HepG2 (cell line): ENCODE results near the gene CDC25C. TPM values are rescaled to one million over a fixed set of nuclear protein-coding genes. Genes with fewer than 3 reads are reported as not detected.

Experiments
- CENPBD1 ChIP-seq: sonication (generic); formaldehyde crosslinking; IDR thresholded peaks from 2 replicates; pipeline ENCODE4 v1.8.0; 2022; ENCODE audit warnings: missing genetic modification reagents, low read depth, mild to moderate bottlenecking, borderline replicate concordance
- FOSL1 ChIP-seq: sonication (generic); formaldehyde crosslinking; IDR thresholded peaks from 2 replicates; pipeline ENCODE4 v1.9.0; 2021; ENCODE audit warnings: missing genetic modification reagents, borderline replicate concordance
- FOXA1 ChIP-seq, 2 experiments: fragments of 450-650 bp in 1 of 2; sonication (generic) in 1 of 2; formaldehyde crosslinking in 1 of 2; IDR thresholded peaks; 2 replicates each; pipeline versions ENCODE4 v1.4.0 to v1.6.1; 2016 to 2020; ENCODE audit warnings: missing genetic modification reagents in 1 of 2
- FOXA3 ChIP-seq: IDR thresholded peaks from 2 replicates; pipeline ENCODE4 v1.6.1; 2016; ENCODE audit warnings: missing genetic modification reagents, missing compliant biosample characterization
- GABPB1 ChIP-seq: IDR thresholded peaks from 2 replicates; pipeline ENCODE4 v1.6.1; 2016; ENCODE audit warnings: mild to moderate bottlenecking, missing genetic modification reagents, moderate library complexity, missing compliant biosample characterization
- GPBP1L1 ChIP-seq: sonication (generic); formaldehyde crosslinking; IDR thresholded peaks from 2 replicates; pipeline ENCODE4 v1.5.0; 2020; ENCODE audit warnings: mild to moderate bottlenecking, missing genetic modification reagents
- HMG20B ChIP-seq: conservative IDR thresholded peaks from 2 replicates; pipeline ENCODE4 v1.6.1; 2016; ENCODE audit warnings: missing genetic modification reagents, missing compliant biosample characterization
- HMGXB4 ChIP-seq, 2 experiments: sonication (generic) in 1 of 2; formaldehyde crosslinking in 1 of 2; IDR thresholded peaks; 2 replicates each; pipeline versions ENCODE4 v1.4.0 to v1.6.1; 2018 to 2020; ENCODE audit warnings: missing genetic modification reagents in 2 of 2, borderline replicate concordance in 1 of 2, low read depth in 1 of 2, mild to moderate bottlenecking in 1 of 2, missing biosample characterization in 1 of 2
- IRX3 ChIP-seq: sonication (generic); formaldehyde crosslinking; IDR thresholded peaks from 2 replicates; pipeline ENCODE4 v1.8.1; 2023; ENCODE audit warnings: mild to moderate bottlenecking, low read depth, missing genetic modification reagents, borderline replicate concordance
- KDM6A ChIP-seq: IDR thresholded peaks from 2 replicates; pipeline ENCODE4 v1.6.1; 2016; ENCODE audit warnings: low read depth
- NFRKB ChIP-seq: fragments of 450-650 bp; IDR thresholded peaks from 2 replicates; pipeline ENCODE4 v1.6.1; 2017
- NKX3-1 ChIP-seq: sonication (generic); formaldehyde crosslinking; IDR thresholded peaks from 2 replicates; pipeline ENCODE4 v1.5.0; 2020; ENCODE audit warnings: missing genetic modification reagents
- NR2C2 ChIP-seq: sonication (generic); formaldehyde crosslinking; IDR thresholded peaks from 2 replicates; pipeline ENCODE4 v1.4.0; 2020; ENCODE audit warnings: missing genetic modification reagents, mild to moderate bottlenecking, moderate library complexity, borderline replicate concordance
- PHF5A ChIP-seq: IDR thresholded peaks from one replicate; pipeline ENCODE4 v1.6.1; 2018; ENCODE audit warnings: low read depth, missing genetic modification reagents; ENCODE audit not compliant: unreplicated experiment
- RCOR2 ChIP-seq: IDR thresholded peaks from 2 replicates; pipeline ENCODE4 v1.6.1; 2016; ENCODE audit warnings: missing biosample characterization, missing genetic modification reagents
- REPIN1 ChIP-seq: sonication (generic); formaldehyde crosslinking; IDR thresholded peaks from 2 replicates; pipeline ENCODE4 v1.8.0; 2022; ENCODE audit warnings: missing genetic modification reagents, low read depth, mild to moderate bottlenecking, borderline replicate concordance
- STAG1 ChIP-seq: sonication (generic); formaldehyde crosslinking; IDR thresholded peaks from 2 replicates; pipeline ENCODE4 v1.4.0; 2020; ENCODE audit warnings: missing genetic modification reagents
- TCF7L2 ChIP-seq: IDR thresholded peaks from 2 replicates; pipeline ENCODE4 v1.6.1; 2011; ENCODE audit warnings: mild to moderate bottlenecking, low read depth, low read length, moderate library complexity
- THAP11 ChIP-seq: IDR thresholded peaks from 2 replicates; pipeline ENCODE4 v1.6.1; 2016; ENCODE audit warnings: missing biosample characterization, missing genetic modification reagents
- TRIM24 ChIP-seq: sonication (generic); formaldehyde crosslinking; IDR thresholded peaks from 2 replicates; pipeline ENCODE4 v1.8.0; 2022; ENCODE audit warnings: mild to moderate bottlenecking, missing genetic modification reagents
- ZNF329 ChIP-seq: sonication (generic); formaldehyde crosslinking; IDR thresholded peaks from 2 replicates; pipeline ENCODE4 v1.9.0; 2021; ENCODE audit warnings: low read depth, mild to moderate bottlenecking, missing genetic modification reagents
- ZNF496 ChIP-seq: sonication (generic); formaldehyde crosslinking; IDR thresholded peaks from 2 replicates; pipeline ENCODE4 v1.8.1; 2023; ENCODE audit warnings: mild to moderate bottlenecking, moderate library complexity, missing genetic modification reagents; ENCODE audit not compliant: insufficient replicate concordance
- ZSCAN30 ChIP-seq: sonication (generic); formaldehyde crosslinking; IDR thresholded peaks from 2 replicates; pipeline ENCODE4 v1.5.0; 2020; ENCODE audit warnings: mild to moderate bottlenecking, missing genetic modification reagents
- polyA plus RNA-seq, 8 experiments: library from polyadenylated mRNA; depleted of rRNA in 3 of 8; stranded (reverse) in 7 of 8; unstranded in 1 of 8; fragments of >200 nt; fragmentation: Illumina TruSeq in 4 of 8; extraction: Trizol in 4 of 8; gene quantifications; 2 replicates each; pipeline versions ENCODE4 v1.2.1 to v1.2.3, GENCODE V29; 2011 to 2016; ENCODE audit warnings: low read depth in 4 of 8, missing spikeins in 1 of 8, mixed read lengths in 1 of 8; ENCODE audit not compliant: insufficient read depth in 1 of 8
- total RNA-seq, 5 experiments: library from RNA; depleted of rRNA; stranded (reverse); fragments of >200 nt; fragmentation: Illumina TruSeq; extraction: Trizol; gene quantifications; 2 replicates each; pipeline ENCODE4 v1.2.3, GENCODE V29; 2016; ENCODE audit warnings: low read depth in 1 of 5
- TF ChIP-seq, protein P1 (sequence below): sonication (generic); formaldehyde crosslinking; IDR thresholded peaks from 2 replicates; pipeline ENCODE4 v1.8.0; 2022; ENCODE audit warnings: low read depth, missing genetic modification reagents
- TF ChIP-seq, protein P2 (sequence below): IDR thresholded peaks from 2 replicates; pipeline ENCODE4 v1.6.1; 2016; ENCODE audit warnings: low read depth, borderline replicate concordance
- TF ChIP-seq, protein P3 (sequence below): sonication (generic); formaldehyde crosslinking; IDR thresholded peaks from 2 replicates; pipeline ENCODE4 v1.4.0; 2020; ENCODE audit warnings: mild to moderate bottlenecking, missing genetic modification reagents

CDC25C gene
- total and polyA plus RNA-seq, 2 of the 13 experiments (the other 11 are each of a cell fraction or from before 2014, with no cell fraction given) = 17.7 to 27.6 TPM

GRCh38 chr5:138276402-138277054 is 55.1 kb downstream of the CDC25C start (continued):
- TF ChIP-seq, protein P1, sequence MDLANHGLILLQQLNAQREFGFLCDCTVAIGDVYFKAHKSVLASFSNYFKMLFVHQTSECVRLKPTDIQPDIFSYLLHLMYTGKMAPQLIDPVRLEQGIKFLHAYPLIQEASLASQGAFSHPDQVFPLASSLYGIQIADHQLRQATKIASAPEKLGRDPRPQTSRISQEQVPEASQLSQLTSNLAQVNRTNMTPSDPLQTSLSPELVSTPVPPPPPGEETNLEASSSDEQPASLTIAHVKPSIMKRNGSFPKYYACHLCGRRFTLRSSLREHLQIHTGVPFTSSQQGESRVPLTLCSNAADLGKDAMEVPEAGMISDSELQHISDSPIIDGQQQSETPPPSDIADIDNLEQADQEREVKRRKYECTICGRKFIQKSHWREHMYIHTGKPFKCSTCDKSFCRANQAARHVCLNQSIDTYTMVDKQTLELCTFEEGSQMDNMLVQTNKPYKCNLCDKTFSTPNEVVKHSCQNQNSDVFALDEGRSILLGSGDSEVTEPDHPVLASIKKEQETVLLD (CRISPR knock-in tag) = no peak
- TF ChIP-seq PHF5A (CRISPR knock-in tag) = no peak
- no peak for TF ChIP-seq TRIM24 (CRISPR knock-in tag)
- TF ChIP-seq FOXA3 (CRISPR knock-in tag) = 0 out of 2 replicates have a peak, but pooled peaks have one; percentile 15
- no peak for TF ChIP-seq TCF7L2
- no peak for TF ChIP-seq REPIN1 (CRISPR knock-in tag)
- no peak for TF ChIP-seq ZNF329 (CRISPR knock-in tag)
- TF ChIP-seq NR2C2 (CRISPR knock-in tag) = no peak
- TF ChIP-seq, protein P2, sequence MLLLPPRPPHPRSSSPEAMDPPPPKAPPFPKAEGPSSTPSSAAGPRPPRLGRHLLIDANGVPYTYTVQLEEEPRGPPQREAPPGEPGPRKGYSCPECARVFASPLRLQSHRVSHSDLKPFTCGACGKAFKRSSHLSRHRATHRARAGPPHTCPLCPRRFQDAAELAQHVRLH = no peak
- TF ChIP-seq NFRKB = no peak
- TF ChIP-seq STAG1 (CRISPR knock-in tag) = peak; percentile 49
- TF ChIP-seq RCOR2 = no peak
- TF ChIP-seq ZSCAN30 (CRISPR knock-in tag) = no peak
- TF ChIP-seq ZNF496 = no peak
- no peak for TF ChIP-seq THAP11 (CRISPR knock-in tag)
- no peak for TF ChIP-seq GPBP1L1
- no peak for TF ChIP-seq FOSL1 (CRISPR knock-in tag)
- no peak for TF ChIP-seq KDM6A (CRISPR knock-in tag)
- no peak for TF ChIP-seq GABPB1 (CRISPR knock-in tag)
- TF ChIP-seq IRX3 = no peak
- no peak for TF ChIP-seq HMG20B (CRISPR knock-in tag)
- TF ChIP-seq CENPBD1 (CRISPR knock-in tag) = no peak
- no peak for TF ChIP-seq FOXA1 (IDR thresholded peaks at IDR 0.05)
- peak; percentile 54; the same call in 1 of the 2 replicates for TF ChIP-seq FOXA1 (CRISPR knock-in tag; IDR thresholded peaks at IDR 0.05)
- TF ChIP-seq NKX3-1 (CRISPR knock-in tag) = no peak
- no peak for TF ChIP-seq HMGXB4 (CRISPR knock-in tag; IDR thresholded peaks at IDR 0.05; ENCODE audit: borderline replicate concordance in 1 of 2, low read depth in 1 of 2)
- TF ChIP-seq, protein P3, sequence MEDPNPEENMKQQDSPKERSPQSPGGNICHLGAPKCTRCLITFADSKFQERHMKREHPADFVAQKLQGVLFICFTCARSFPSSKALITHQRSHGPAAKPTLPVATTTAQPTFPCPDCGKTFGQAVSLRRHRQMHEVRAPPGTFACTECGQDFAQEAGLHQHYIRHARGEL = no peak
